ENCODE results near the gene DSEL. TPM values are rescaled to one million over a fixed set of nuclear protein-coding genes. Genes with fewer than 3 reads are reported as not detected.

Gene DSEL
- total and polyA plus RNA-seq, 2 donors (not counting 1 experiment from before 2014, with no cell fraction given) = 0.10 to 0.37 TPM

DNA sequence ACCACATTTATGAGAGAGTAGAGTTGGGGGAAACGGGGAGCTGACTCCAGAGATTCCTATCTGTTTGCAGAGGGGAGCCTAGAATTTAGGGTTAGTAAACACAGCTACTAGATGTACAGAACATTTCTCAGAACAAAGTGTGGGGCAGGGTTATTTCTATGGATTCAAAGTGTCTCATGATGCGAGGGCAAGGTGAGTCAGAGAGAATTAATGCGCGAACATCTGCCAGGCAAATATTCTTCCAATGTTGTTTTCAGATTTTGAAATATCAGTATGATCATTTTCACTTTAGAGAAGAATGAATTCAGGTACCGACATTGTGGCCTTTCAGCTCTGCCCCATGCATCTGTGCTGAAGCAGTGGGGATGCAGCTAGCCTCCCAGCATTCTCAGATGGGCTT is 2.0 kb upstream of the DSEL start:
- TF ChIP-seq, protein P1, sequence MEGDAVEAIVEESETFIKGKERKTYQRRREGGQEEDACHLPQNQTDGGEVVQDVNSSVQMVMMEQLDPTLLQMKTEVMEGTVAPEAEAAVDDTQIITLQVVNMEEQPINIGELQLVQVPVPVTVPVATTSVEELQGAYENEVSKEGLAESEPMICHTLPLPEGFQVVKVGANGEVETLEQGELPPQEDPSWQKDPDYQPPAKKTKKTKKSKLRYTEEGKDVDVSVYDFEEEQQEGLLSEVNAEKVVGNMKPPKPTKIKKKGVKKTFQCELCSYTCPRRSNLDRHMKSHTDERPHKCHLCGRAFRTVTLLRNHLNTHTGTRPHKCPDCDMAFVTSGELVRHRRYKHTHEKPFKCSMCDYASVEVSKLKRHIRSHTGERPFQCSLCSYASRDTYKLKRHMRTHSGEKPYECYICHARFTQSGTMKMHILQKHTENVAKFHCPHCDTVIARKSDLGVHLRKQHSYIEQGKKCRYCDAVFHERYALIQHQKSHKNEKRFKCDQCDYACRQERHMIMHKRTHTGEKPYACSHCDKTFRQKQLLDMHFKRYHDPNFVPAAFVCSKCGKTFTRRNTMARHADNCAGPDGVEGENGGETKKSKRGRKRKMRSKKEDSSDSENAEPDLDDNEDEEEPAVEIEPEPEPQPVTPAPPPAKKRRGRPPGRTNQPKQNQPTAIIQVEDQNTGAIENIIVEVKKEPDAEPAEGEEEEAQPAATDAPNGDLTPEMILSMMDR (IDR thresholded peaks at IDR 0.05) = no peak
- no peak for TF ChIP-seq EZH2 (IDR thresholded peaks at IDR 0.05; ENCODE audit: borderline replicate concordance, insufficient read depth, low read depth, low read length, poor library complexity, severe bottlenecking)
- Histone ChIP-seq H3K9me3 (ENCODE audit: control extremely low read depth in 1 of 3, control insufficient read depth in 2 of 3, insufficient read depth in 1 of 3, low read length in 2 of 3) (no peaks in the 10 kb centered on the region), H3K27ac (ENCODE audit: low read length in 2 of 2) (no peak overlapping the region), H3K27me3 (replicated peaks in 1 of 4; ENCODE audit: control extremely low read depth in 1 of 4, control insufficient read depth in 3 of 4, insufficient read depth in 4 of 4, low read length in 3 of 4) (peaks cover 0 to 28% (median 19%) of the 10 kb centered on the region in 4 experiments), H4K20me1 (ENCODE audit: control insufficient read depth, insufficient read depth, low read length, poor library complexity, severe bottlenecking) (no peaks in the 10 kb centered on the region), H3K4me3 (ENCODE audit: control extremely low read depth in 1 of 5, extremely low read depth in 1 of 5, insufficient read depth in 1 of 5, low read depth in 2 of 5, low read length in 4 of 5) (no peak overlapping the region), H3K9ac (ENCODE audit: low read length) (no peak overlapping the region), H2AFZ (ENCODE audit: insufficient read depth, low read depth, low read length, poor library complexity, severe bottlenecking) (no peak overlapping the region), H3K36me3 (replicated peaks in 1 of 2; ENCODE audit: control extremely low read depth in 1 of 2, control insufficient read depth in 1 of 2, extremely low read depth in 1 of 2, insufficient read depth in 2 of 2, low read length in 1 of 2) (no peaks in the 10 kb centered on the region), H3K4me2 (replicated peaks; ENCODE audit: low read depth, low read length, poor library complexity, severe bottlenecking) (no peak overlapping the region), H3K79me2 (ENCODE audit: control insufficient read depth, insufficient read depth, low read length) (no peaks in the 10 kb centered on the region), H3K4me1 (ENCODE audit: control insufficient read depth in 2 of 2, insufficient read depth in 2 of 2, low read length in 2 of 2) (peaks cover 6 to 17% of the 10 kb centered on the region in 2 donors)
- no peak for DNase-seq
- intact Hi-C loops (cut with micrococcal nuclease) = no loop called here
- ATAC-seq (ENCODE audit: low read depth) = no peak
- Mint-ChIP-seq H3K9me3 (ENCODE audit: insufficient read depth) (no peaks in the 10 kb centered on the region), H3K27me3 (peaks cover 31% of the 10 kb centered on the region), H3K4me1 (peaks cover 20% of the 10 kb centered on the region), H3K4me3 (no peak overlapping the region), H3K27ac (no peak overlapping the region)
- ChIA-PET POLR2A (interaction anchor here (0.5 kb wide), 1 partner anchor 56 kb away, joined by 7 read pairs; no protein-coding TSS in a partner anchor), CTCF (no interaction called here)
- no CpG with 5 or more reads among the region's 5 CpGs for WGBS (ENCODE audit: insufficient coverage)

DNA sequence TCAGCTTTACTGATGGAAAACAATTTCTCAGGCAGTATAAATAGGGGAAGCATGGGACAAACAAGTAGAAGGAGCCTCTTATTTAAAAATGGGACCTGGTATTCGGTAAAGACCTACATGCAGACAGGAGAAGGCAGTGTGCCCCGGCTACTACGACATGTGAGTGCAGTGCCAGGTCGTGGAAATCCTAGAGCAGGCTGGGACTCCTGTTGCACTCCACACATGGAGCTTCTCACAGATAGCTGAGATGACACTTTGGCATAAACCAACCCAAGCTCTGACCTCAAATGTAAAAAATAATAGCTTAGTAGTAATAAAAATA is 885 bp upstream of the DSEL start:
- Histone ChIP-seq H3K4me2 (replicated peaks; ENCODE audit: low read depth, low read length, poor library complexity, severe bottlenecking) (peak overlapping the region; percentile 87), H3K9ac (ENCODE audit: low read length) (peak overlapping the region; percentile 54), H3K27ac (ENCODE audit: low read length in 2 of 2) (no peak overlapping the region), H3K27me3 (replicated peaks in 1 of 4; ENCODE audit: control extremely low read depth in 1 of 4, control insufficient read depth in 3 of 4, insufficient read depth in 4 of 4, low read length in 3 of 4) (peaks cover 0 to 24% (median 17%) of the 10 kb centered on the region in 4 experiments), H3K4me1 (ENCODE audit: control insufficient read depth in 2 of 2, insufficient read depth in 2 of 2, low read length in 2 of 2) (peaks cover 6 to 17% of the 10 kb centered on the region in 2 donors), H3K9me3 (ENCODE audit: control extremely low read depth in 1 of 3, control insufficient read depth in 2 of 3, insufficient read depth in 1 of 3, low read length in 2 of 3) (no peaks in the 10 kb centered on the region), H2AFZ (ENCODE audit: insufficient read depth, low read depth, low read length, poor library complexity, severe bottlenecking) (peak overlapping the region; percentile 76), H3K4me3 (ENCODE audit: control extremely low read depth in 1 of 5, extremely low read depth in 1 of 5, insufficient read depth in 1 of 5, low read depth in 2 of 5, low read length in 4 of 5) (peak overlapping the region; percentile 45 to 74 (median 51)), H4K20me1 (ENCODE audit: control insufficient read depth, insufficient read depth, low read length, poor library complexity, severe bottlenecking) (no peaks in the 10 kb centered on the region), H3K36me3 (replicated peaks in 1 of 2; ENCODE audit: control extremely low read depth in 1 of 2, control insufficient read depth in 1 of 2, extremely low read depth in 1 of 2, insufficient read depth in 2 of 2, low read length in 1 of 2) (no peaks in the 10 kb centered on the region), H3K79me2 (ENCODE audit: control insufficient read depth, insufficient read depth, low read length) (no peaks in the 10 kb centered on the region)
- TF ChIP-seq EZH2 (IDR thresholded peaks at IDR 0.05; ENCODE audit: borderline replicate concordance, insufficient read depth, low read depth, low read length, poor library complexity, severe bottlenecking) = no peak
- TF ChIP-seq, protein P1 (IDR thresholded peaks at IDR 0.05) = no peak
- H3K27me3 Mint-ChIP-seq = peaks cover 23% of the 10 kb centered on the region
- peak overlapping the region; percentile 93 for H3K4me3 Mint-ChIP-seq
- DNase-seq = no peak
- CTCF ChIA-PET = interaction anchor here (2.3 kb wide), 1 partner anchor 1142 kb away, joined by 18 read pairs; no protein-coding TSS in a partner anchor
- no peak for ATAC-seq (ENCODE audit: low read depth)
- 48% methylated on average over 3 of the region's 4 CpGs for WGBS (ENCODE audit: insufficient coverage)
- intact Hi-C loops (cut with micrococcal nuclease) = no loop called here
- POLR2A ChIA-PET = no interaction called here
- H3K9me3 Mint-ChIP-seq (ENCODE audit: insufficient read depth) = no peaks in the 10 kb centered on the region
- no peak overlapping the region for H3K27ac Mint-ChIP-seq
- peaks cover 20% of the 10 kb centered on the region for H3K4me1 Mint-ChIP-seq
